ENCODE data around the gene ARL6IP4.

DNA sequence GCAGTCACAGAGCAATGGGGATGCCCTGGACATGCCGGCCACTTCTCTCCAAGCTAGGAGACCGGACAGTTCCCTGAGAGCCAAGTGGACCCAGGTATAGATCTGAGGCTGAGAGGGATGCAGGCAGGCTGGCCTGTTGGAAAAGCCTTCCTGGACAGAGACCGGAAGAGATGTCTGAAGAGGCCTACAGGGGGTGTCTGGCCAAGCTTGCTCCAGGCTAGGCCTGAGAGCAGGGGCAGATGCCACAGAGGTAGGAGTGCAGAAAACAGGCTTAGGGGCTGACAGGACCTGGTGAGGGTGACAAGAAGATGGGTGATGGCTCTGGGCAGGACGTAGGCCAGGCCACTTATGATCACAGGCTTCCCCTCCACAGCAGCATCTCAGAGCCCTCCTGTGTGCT, 30.2 kb downstream of the ARL6IP4 start:
- no peak for TF ChIP-seq POLR2A (IDR thresholded peaks at IDR 0.05; ENCODE audit: low read depth, low read length)
- no peak for TF ChIP-seq POU2F2 (IDR thresholded peaks at IDR 0.05; ENCODE audit: low read depth, low read length)

Data from GM12891 (cell line).